ENCODE measurements around the gene HRH3. TPM values are rescaled to one million over a fixed set of nuclear protein-coding genes. Genes with fewer than 3 reads are reported as not detected.

The HRH3 gene
- total RNA-seq, 4 donors from 2014 or later: not detected

DNA sequence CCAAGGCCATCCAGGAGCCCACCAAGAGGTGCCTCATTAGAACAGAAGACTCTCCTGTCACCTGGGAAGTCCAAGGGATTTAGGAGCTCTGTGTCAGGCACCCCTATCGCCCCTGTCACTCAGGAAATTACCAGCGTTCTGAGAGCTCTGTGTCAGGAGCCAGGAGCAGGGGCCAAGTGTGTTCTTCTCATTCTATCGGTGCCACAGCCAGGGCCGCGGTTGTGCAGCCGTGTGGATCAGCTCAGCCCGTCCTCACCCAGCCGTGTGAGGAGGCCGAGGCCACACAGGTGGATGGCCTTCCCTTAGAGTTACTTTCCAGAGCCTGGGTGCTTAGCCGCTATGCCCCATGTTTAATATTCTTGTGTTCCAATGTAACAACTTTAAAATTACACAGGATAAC lies 27.4 kb downstream of the HRH3 start:
- no peak for DNase-seq (ENCODE audit: low spot score)
- ATAC-seq (ENCODE audit: low FRiP score): no peak

DNA sequence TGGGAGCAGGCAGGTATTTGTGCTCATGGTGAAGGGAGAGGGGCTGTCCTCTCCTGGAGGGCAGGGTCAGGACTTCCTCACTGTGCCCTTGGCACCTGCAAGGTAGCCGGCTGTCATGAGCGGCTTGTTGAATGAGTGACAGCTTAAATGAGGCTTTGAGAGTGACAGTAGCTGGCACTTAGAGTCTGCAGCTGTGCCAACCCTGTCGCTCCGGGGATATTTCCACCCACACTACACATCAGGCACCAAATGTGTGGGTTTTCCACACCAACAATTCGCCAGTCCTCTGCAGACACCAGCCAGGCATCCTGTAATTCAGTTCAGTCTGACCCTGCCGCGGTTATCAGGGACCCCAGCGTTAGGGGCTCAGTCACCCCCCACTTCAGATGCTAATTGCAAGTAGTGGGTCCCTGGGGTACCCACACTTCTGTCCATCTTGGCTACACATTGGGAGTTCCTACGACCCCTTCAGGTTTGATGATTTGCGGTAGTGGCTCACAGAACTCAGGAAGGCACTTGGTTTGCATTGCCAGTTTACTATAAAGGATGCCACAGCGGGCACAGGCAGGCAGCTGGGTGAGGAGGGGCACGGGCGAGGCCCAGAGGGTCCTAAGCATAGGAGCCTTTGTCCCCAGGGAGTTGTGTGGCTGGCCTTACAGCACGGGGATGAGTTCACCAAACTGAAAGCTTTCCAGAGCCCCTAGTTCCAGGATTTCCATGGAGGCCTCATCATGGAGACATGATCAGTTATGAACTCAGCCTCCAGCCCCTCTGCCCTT lies 28.1 kb downstream of the HRH3 start:
- DNase-seq (ENCODE audit: low spot score) (no peak), ATAC-seq (ENCODE audit: low FRiP score) (no peak)
- no peak for TF ChIP-seq CTCF (IDR thresholded peaks at IDR 0.05)

More for the DNA sequence above, 27.4 kb downstream of the HRH3 start:
- no peak for TF ChIP-seq CTCF (IDR thresholded peaks at IDR 0.05)

- ATAC-seq (ENCODE audit: low FRiP score) (no peak), DNase-seq (ENCODE audit: low spot score) (no peak)
- no peak for TF ChIP-seq CTCF (IDR thresholded peaks at IDR 0.05)
Measured at GRCh38 chr20:62190639-62191411, 29.3 kb downstream of the HRH3 start.

- no peak for ATAC-seq (ENCODE audit: low FRiP score)
- DNase-seq (ENCODE audit: low spot score): no peak
- TF ChIP-seq CTCF (IDR thresholded peaks at IDR 0.05): no peak
Measured at GRCh38 chr20:62186887-62187866, 32.9 kb downstream of the HRH3 start.

DNA sequence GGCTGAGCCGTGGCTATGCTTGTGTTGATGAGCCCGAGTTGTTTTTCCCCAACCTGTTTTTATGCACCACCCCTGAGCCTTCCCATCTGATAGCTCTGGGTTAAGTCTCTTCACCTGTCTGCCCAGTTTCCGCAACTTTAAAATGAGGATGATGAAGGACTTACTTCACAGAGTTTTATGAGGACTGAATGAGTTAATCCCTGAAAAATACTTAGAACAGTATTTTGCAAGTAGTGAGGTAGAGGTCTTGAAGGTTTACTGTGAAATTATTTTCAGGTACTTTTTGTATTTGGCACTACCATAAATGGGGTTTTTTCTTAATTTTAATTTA lies 34.0 kb downstream of the HRH3 start:
- TF ChIP-seq CTCF (IDR thresholded peaks at IDR 0.05): no peak
- DNase-seq (ENCODE audit: low spot score) (no peak), ATAC-seq (ENCODE audit: low FRiP score) (no peak)

DNA sequence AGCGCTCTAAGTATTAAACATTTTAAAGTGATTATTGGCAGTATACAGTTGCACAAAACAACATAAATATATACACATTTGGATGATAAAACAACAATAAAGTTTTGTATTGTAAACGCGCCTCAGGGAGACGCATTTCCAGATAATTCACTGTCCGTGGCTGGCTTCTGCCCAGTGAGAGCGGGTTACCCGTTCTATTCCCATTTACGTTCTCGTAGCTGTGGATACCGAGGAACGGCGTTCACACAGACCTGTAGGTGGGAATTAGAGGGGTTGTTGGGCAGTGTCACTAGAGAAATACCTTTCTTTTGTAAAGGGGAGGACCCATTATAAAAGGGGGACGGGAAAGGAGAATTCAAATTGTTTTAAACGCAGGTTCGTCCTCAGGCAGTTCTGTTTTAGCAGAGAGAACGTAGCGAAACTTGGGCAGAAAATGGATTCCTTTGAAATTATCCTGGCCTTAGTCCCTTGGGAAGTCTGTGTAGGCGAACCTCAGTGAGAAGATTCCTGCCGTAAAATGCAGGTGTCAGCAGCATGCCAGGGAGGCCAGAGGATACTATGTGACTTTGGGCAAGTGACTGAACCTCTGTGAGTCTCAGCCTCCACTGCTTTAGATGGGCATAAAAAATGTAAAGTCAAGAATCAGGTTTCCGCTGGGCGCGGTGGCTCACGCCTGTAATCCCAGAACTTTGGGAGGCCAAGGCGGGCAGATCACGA lies 36.5 kb downstream of the HRH3 start:
- no peak for TF ChIP-seq CTCF (IDR thresholded peaks at IDR 0.05)
- no peak for DNase-seq (ENCODE audit: low spot score)
- no peak for ATAC-seq (ENCODE audit: low FRiP score)

All from omental fat pad (tissue), 4 donors.